Liver (tissue), 2 donors: ENCODE data around the gene EPS8L1.

ENCODE experiments used
- CTCF ChIP-seq: fragments of 150-350 bp; IDR thresholded peaks from 2 replicates; pipeline ENCODE4 v1.5.1; 2017; ENCODE audit warnings: improper control_type of control experiment, low read depth, low read length; ENCODE audit not compliant: missing input control
- ZBTB33 ChIP-seq: IDR thresholded peaks from 2 replicates; pipeline ENCODE4 v1.6.1; 2016; ENCODE audit warnings: antibody characterized with exemption
- donor health status: healthy.

- TF ChIP-seq ZBTB33, result no peak
- TF ChIP-seq CTCF, result no peak
Observed at GRCh38 chr19:55097864-55098715, 22.4 kb downstream of the EPS8L1 start.
